Cardiac fibroblast (primary cell): ENCODE results near the gene LIN7B.
"Not testable (repeated sequence)": the region's sequence is repeated elsewhere in the genome, so short reads cannot be mapped to it uniquely, and the experiment has no call there.

ENCODE experiments used
- DNase-seq, 2 donors: peaks; one replicate each; pipeline versions ENCODE4 v3.0.0 to v3.0.0-alpha.2; 2010; ENCODE audit warnings: low read depth in 2 of 2
- H3K4me3 ChIP-seq, 2 donors: replicated peaks in 1 of 2; 1 replicate in 1 of 2; 2 replicates in 1 of 2; pipeline ENCODE4 v1.5.1; 2011; ENCODE audit warnings: low read depth in 2 of 2, low read length in 2 of 2, mild to moderate bottlenecking in 2 of 2, moderate library complexity in 1 of 2
- CTCF ChIP-seq: IDR thresholded peaks from one replicate; pipeline ENCODE4 v1.5.1; 2011; ENCODE audit warnings: low read depth, mild to moderate bottlenecking, low read length, inconsistent platforms

Gene LIN7B

GRCh38 chr19:49120325-49120683 is 6.1 kb downstream of the LIN7B start:
- no peak overlapping the region for H3K4me3 ChIP-seq
- no peak for TF ChIP-seq CTCF
- no peak for DNase-seq

DNA sequence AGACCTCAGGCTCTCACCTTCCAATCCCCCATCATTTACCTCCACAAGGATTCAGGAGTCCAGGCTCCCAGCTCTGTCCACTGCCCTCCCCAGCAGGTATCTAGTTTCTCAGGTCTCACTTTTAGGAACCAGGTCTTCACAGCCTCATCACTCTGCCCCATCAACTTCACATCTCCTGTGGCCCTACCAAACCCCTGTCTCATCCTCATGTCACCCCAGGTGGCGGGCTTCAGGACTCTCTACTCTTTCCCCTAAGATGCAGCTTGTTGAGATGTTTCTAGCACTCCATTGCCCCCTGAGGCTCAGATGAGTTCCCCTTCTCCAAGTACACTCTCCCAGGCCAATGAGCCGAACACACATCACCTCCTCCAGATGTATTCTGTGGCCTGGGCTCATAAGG is 6.7 kb downstream of the LIN7B start:
- no peak overlapping the region for H3K4me3 ChIP-seq
- no peak for TF ChIP-seq CTCF
- no peak for DNase-seq

- peak; percentile 25 to 37 for DNase-seq
- H3K4me3 ChIP-seq = not testable (repeated sequence)
Observed at GRCh38 chr19:49121841-49122240, 7.7 kb downstream of the LIN7B start.

DNA sequence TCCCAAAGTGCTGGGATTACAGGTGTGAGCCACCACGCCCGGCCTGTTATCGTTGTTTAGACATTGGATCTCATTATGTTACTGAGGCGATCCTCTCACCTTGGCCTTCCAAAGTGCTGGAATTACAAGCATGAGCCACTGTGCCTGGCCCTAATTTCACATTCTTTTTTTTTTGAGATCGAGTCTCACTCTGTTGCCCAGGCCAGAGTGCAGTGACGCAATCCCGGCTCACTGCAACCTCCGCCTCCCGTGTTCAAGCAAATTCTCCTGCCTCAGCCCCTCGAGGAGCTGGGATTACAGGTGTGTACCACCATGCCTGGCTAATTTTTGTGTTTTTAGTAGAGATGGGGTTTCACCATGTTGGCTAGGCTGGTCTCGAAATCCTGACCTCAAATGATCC is 9.1 kb downstream of the LIN7B start:
- DNase-seq, H3K4me3 ChIP-seq: not testable (repeated sequence)

DNA sequence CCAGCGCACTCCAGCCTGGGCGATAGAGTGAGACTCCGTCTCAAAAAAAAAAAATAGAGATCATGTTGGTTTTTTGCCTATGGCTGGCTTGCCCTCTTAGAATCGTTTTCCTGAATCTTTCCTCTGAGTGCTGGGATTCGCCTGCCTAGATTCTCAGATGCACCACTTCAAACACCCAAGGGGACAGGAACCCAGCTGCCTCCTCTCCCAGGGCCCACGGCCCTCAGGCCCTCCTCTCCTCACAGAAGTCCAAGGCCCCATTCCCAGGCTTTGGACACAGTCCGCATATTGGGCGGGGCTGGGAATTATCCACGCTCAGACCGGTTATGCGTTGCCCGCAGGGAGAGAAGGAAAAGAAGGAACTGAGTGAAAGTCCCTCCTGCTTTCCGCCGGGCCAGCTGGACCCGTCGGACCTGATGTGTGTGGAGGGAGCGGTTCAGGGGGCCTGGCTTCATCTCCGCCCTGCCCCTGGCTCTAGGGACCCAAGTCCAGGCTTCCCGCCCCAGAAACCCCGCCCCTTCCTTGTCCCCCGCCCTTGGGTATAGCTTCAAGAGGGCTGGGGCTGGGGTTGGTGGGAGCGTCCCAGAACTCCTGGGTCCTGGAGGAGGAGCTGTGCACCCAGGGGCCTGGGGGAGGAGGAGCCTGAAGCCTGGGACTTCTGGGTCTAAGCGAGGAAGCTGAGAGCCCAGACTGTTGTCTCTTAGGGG is 11.0 kb downstream of the LIN7B start:
- no peak for TF ChIP-seq CTCF
- H3K4me3 ChIP-seq = no peak overlapping the region
- DNase-seq = no peak

DNA sequence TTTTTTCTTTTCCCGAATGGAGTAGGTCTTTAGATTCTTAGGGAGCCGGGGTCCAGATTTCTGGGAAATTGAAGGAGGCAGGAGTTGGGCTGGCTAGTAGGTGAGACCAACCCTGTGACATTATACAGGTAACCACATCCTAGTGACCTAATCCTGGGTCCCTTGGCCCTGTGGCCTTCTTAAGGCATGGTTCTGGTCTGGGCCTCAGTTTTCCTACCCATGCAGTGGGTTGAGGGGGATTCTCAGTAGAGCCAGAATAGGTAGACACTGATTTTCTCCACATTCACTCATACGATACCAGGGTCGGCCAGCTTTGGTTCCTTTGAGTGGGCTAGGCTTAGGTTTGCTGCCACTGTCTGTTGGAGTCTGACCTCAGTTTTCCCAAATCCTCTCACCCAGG is 12.4 kb downstream of the LIN7B start:
- no peak overlapping the region for H3K4me3 ChIP-seq
- no peak for DNase-seq
- TF ChIP-seq CTCF = no peak

DNA sequence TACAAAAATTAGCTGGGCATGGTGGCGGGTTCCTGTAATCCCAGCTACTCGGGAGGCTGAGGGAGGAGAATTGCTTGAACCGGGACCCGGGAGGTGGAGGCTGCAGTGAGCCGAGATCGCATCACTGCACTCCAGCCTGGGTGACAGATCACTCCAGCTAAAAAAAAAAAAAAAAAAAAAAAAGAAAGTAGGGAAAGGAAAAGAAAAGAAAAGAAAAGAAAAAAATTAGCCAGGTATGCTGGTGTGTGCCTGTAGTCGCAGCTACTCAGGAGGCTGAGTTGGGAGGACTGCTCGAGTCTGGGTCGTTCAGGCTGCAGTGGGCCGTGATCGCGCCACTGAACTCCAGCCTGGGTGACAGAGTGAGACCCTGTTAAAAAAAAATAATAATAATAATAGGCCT is 13.1 kb downstream of the LIN7B start:
- not testable (repeated sequence) for H3K4me3 ChIP-seq, DNase-seq

- peak; percentile 4 for TF ChIP-seq CTCF
- H3K4me3 ChIP-seq = peak overlapping the region; percentile 31 to 44
- DNase-seq = peak; percentile 98
Observed at GRCh38 chr19:49127674-49128544, 13.7 kb downstream of the LIN7B start.
